HG03045 (cell line): ENCODE measurements around the gene KDM1A.

Experiments
- ATAC-seq: cut with Tn5 transposase; IDR thresholded peaks from one replicate; pipeline ENCODE4 v1.9.1; 2021; ENCODE audit warnings: mild to moderate bottlenecking, moderate library complexity; ENCODE audit not compliant: unreplicated experiment

Gene KDM1A

DNA sequence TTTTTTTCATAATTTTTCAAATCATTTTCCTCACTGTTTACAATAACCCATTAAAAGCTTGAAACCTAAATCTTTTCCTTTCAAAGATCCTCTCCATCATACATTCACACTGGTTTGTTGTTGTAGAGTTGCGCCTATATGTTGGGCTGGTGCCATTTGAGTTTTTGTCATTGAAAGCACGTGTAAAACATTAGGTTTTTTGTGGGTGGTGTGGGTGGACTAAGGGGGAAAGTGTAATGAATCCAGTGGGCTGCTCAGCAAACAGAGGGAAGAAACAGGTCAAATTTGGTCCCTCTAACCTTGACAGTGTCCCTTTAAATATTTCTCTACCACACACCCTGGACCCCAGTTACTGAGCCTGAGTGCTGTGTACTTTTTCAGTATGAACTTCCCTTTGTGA is 46.8 kb downstream of the KDM1A start:
- no peak for ATAC-seq

DNA sequence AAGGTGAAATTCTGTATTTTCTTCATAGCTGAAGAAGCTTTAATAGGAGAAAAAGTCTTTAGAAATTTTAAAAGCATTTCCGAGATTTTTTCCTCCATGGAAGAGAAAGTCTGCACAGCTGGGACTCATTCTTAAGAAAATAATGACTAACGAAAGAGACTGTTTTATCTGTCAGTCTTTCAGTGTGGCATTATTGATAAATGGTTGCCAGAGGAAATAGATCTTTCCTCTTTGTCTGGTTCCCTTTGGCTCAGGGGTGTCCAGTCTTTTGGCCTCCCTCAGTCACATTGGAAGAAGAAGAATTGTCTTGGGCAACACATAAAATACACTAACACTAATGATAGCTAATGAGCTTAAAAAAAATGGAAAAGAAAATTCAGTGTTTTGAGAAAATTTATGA is 49.9 kb downstream of the KDM1A start:
- ATAC-seq: no peak

DNA sequence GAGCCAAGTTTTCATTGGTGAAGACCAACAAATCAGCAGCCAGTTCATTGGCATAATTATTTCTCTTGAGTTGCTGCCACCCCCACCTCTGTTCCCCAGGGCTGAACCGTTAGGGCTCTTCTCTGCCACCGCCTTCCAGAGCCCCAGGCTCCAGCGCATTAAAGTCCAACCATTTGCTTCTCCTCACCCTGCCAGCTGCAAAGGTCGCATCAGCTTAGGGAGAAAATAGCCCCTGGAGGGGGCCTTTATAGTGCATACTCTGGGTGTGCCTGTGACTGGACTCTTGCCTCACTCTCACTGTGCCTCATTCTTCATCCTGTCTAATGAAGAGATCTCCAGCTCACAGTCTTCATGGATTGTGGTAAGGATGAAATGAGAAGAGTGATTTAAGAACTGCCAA is 50.4 kb downstream of the KDM1A start:
- no peak for ATAC-seq

DNA sequence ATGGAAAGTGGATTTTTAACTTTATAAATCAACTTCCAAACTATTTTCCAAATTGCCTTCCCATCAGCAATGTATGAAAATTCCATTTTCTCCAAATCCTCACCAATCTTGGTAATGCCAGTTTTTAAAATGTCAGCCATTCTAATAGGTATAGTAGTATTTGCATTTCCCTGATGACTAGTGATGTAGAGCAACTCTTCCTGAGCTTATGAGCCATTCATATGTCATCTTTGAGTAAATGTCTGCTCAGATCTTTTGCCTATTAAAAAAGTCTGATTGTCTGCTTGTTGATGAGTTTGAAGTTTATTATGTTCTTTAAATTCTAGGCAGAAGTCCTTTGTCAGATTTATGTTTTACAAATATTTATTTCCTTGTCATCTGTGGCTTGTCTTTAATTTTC is 54.7 kb downstream of the KDM1A start:
- ATAC-seq: no peak

DNA sequence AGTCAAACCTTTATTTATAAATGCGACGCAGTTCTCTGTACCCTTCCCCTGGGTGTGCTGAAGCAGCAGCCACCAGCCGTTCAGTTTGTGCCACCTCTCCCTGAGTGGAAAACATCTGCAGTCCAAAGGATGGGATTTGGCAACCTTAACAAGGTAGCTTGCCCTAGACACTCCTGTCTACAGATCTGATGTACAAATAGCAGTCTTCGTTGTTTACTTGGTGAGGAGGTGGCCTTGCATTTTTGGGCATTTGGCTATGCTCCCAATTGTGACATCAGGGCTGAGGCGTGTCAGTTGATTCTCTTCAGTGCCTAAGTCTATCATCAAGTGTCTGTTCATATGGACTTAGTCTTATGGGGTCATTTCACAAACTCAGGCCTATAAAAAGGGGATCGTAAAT is 59.8 kb downstream of the KDM1A start:
- no peak for ATAC-seq

DNA sequence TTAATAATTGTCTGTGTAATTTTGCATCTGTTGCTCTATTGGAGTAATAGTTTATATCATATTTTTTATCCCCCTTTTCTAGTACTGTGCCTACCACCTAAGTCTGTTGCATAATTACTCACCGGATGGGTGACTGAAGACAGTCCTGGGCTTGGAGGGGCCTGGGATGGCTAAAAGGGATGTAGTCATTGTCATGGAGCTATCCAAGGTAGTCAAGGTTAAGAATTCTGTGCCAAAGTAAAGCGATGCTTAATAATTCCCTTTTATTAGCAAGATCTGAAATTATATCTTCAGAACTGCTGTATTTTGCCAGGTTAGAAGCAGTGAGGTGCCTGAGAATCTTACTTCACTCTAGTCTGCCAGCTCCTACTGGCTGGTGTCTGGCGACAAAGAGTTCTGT is 61.6 kb downstream of the KDM1A start:
- no peak for ATAC-seq

DNA sequence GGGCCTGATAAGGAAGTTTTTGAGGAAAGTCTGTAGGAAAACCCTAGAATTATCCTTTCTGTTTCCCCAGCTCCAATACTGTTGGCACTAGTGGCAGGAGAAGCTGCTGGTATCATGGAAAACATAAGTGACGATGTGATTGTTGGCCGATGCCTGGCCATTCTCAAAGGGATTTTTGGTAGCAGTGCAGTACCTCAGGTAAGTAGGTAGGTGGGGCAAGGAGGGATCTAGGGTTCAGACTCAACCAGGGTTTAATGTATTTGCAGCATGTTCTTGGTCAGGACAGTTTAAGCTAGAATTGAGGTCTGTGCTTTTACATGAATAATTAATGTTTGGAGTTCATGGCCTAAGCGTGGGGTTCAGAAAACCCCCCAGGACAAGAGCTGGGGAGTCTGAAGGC is 62.1 kb downstream of the KDM1A start:
- no peak for ATAC-seq

DNA sequence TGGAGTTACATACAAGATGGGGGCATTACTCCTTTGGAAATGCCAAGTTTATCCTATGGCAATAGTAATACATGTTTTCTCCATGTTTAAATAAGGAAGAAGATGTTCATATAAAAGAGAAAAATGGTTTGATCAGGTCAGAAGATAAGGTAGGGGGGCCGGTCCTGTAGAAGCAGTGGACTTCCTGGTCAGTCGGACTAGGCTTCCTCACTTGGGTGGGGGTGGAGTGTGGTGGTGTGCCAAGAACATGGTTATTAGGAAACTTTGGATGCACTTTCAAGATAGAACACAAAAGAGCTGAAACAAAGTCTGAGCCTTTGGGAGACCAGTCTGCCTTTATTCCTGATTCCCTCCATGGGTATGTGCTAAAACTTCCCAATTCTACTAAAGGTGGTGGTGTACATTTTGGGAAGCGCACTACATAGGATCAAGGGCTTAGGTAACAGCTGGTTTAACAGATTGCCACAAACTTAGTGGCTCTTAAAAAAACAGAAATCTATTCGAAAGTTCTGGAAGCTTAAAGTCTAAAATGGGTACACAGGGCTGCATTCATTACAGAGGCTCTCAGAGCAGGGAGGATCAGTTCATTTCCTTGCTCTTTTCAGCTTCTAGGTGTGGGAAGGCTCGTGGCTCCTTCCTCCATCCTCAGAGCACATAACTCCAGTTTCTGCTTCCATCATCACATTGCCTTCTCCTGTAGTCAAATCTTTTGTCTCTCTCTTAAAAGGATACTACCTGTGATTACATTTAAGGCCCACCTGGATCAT is 64.6 kb downstream of the KDM1A start:
- no peak for ATAC-seq

DNA sequence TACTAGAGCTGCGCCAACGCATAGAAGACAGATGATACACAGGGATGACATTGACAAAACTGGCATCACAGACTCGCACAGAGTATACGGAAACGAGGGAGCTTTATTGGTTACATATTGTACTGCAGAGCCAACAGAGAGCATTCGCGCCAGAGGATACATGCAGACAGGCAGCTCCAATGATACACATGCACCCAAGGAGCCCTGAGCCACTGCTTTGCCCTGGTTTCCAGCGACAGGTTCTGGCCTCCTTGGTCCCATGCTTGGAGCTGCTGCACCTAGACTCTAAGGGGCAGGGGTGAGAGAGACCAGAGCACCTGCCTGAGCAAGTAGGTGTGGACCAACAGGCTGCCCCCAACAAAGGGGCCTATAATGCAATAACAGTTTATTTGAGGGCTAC is 65.6 kb downstream of the KDM1A start:
- no peak for ATAC-seq

DNA sequence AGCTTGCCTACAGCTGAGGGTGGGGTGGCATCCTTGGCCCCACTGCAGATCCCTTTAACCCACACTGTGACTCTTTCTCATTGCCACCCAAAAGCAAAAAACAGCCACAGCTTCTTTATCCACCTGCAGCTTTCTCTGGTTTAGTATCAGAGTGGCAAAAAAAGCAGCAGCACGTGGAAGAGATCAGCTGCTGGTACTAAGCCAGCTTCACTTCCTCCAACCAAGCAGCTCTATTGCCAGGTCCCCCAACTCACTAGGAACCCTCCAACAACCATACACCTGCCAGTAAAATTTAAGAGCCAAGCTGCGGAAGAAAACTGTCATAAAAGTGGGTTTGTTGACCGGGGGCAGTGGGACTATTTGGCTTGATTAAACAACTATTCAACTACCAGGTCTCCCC is 66.4 kb downstream of the KDM1A start:
- ATAC-seq: no peak

DNA sequence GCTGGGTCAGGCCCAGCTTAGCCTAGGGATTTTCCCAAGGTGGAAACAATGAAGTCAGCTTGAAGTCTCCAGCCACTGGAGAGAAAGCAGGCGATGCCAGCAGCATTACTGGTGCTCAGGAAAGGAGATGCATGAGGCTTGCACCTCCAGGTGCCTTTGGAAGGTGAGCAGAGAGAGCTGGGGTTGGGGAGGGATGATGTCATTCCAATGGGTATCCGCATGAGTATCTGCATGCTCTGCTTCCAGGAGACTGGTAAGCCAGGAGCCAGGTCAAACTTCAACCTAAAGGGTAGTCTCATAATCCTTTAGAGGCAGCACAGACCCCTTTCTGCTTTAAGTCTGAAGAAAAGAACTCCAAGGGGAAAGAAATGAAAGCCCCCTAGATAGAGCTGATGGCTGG is 68.8 kb downstream of the KDM1A start:
- ATAC-seq: no peak

DNA sequence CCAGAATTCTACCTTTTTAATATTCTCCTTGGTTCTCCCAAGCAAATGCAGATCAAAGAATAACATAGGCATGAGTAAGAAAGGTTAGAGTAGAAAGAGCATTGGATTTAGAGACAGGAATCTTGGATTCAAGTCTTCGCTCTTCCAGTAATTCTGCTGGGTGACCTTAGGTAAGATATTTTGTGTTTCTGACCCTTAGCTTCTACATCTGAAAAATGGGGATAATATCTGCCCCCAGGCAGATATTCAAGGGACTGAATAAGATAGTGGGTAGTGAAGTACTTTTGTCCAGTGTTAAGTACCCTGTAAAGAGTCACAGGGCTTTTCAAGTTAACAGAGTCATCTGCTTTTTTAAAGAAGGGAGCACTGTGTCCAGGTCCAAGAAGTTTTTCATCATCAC is 70.8 kb downstream of the KDM1A start:
- no peak for ATAC-seq

DNA sequence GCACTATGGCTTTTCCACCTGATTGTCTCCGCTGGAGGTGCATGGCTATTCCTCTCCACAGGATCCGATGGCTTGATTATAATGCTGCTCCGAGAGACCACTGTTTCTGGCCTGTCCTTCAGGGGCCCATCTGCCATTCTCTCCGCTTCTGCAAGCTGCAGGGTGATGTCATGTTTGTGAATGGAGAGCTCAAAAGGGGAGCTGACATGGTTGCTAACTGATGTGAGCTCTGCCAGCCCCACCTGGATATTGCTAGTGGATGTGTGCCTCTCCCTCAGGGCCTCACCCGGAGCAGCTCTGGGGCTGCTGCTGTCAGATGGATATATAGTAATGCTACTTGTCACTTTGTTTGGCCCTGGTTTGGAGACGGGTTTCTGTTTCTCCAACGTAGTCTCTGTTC is 72.3 kb downstream of the KDM1A start:
- ATAC-seq: no peak

DNA sequence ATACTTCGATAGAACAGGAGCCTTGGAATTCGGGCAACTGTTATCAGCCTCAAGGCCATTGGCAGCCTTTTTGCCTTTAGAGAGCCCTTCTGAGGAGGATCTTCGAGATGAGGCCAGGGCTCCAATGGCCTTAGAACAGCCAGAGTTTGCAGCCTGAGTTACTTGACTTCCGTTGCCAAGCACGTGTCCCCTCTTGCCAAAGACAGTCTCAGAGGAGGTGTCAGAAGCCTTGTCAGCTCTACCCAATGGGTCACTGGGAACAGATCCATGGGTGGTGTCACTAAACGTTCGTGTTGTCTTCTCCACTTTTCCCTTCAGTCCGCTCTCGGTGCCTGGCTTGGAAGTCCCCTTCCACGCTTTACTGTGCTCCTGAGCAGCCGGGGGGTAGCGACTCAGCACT is 73.2 kb downstream of the KDM1A start:
- ATAC-seq: no peak

DNA sequence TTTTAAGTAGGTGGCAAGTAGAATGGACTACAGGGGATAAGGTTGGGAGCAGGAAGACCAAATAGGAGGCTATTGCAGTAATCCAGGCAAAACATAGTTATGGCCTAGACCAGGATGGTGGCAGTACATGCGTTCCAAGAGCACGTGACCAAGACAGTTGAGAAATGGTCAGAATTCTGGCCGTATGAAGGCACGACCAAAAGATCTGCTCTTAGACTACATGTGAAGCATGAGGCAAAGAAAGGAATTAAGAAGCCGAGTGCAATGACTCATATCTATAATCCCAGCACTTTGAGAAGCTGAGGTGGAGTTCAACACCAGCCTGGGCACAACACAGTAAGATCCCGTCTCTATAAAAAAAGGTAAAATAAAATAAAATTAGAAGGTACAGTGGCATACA is 78.0 kb downstream of the KDM1A start:
- ATAC-seq: no peak

DNA sequence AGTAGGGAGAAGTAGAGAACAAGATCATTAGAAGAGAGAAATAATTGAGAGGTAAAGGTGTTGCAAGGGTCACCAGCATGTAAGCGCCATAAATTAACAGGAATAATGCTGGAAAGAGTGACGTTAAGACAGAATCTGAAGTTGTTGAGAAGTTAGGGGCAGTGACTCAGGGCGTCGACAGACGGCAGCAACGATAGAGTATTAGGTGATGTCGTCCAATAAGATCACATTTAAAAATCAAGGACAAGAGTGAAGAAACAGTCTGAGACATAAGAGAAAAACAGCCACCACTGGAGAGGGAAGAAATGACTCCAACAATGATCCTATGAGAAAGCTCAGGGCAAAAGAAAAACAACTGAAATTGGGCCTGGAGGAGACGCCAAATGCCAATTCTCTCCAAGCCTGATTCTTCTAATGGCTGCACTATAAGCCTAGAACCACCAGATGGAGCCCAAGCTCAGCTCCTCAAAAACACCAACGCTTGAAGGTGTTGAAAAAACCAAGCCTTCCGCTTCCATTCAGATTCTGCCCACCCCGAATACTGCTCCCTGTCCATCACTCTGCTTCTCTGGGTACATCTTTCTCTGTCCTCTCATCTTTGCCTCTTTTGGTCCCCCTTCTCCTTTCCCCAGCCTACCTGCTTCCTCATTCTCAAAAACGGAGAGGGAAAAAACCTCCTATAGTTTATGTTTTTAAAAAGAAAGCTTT is 79.3 kb downstream of the KDM1A start:
- ATAC-seq: no peak

DNA sequence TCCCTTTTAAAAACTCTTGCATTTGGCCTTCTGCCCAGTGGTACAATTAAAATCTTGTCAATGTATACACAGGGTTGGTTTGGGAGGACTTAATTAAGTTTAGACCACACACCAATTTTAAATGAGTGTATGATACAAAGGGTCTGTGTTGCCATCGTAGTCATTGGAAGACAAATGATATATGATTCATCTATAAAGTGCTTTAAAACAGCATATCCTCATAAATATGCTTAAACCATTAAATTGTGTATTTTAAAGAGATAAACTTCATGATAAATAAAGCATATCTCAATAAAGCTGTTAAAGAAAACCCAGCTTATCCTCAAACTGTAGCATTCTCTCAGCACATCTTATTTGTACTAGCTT is 79.9 kb downstream of the KDM1A start:
- ATAC-seq: no peak

DNA sequence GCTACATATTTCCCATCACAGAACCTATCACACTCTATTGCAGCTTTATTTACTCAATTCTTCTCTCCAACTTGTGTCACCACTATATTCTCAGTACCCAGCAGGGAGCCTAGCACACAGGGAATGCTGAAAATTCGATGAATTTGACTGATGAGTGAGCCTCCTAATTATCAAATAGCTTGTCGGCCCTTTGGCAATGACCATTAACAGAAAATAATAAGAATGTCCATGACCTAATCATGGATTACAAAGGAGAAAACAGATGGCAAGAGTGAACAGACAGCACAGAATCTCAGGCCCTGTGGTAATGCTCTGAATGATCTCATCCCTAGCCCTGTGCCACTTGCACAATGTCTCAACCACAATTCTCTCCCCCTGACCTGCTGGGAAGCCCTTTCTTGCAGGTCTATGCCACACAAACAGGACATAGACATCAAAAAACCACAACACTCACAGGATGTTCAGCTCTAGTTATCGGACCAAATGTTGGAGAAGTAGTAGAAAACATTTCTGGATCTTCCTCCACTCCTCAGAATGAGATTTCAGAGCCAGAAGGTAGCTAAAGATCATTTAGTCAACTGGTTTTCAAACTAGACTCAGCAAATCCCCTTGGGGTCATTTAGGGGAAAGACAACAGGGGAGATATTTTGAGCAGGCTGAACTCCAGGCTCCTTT is 80.9 kb downstream of the KDM1A start:
- ATAC-seq: no peak

DNA sequence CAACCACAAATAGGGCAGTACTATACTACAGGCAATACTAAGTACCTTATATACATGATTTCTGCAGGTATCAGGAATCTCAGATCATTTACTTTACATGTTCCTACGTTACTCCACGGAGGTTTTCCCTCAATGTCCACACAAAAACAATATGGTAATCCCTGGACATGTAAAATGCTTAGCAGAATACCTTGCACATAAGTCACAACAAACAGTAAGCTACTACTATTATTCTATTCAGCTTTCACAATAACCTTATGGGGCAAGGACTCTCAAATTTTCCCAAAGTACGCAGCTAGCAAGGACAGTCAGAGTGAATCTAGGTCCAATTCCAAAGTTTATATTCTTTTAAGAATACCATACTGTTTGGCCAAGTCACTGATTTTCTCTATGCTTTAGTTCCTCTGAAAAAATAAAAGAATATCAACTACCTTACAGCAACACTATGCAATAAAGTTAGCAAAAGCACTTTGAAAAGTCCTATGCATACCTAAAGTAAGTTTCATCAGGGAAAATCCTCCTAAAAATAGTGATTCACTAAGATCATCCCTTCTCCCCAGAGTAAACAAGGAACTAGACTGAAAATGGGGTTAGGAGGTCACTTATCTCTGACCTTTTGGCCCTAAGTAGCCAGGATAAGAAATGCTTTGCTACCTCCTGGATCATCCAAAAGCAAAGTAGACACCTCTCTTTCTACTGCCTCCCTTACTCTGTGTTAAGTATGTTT is 82.0 kb downstream of the KDM1A start:
- ATAC-seq: no peak

DNA sequence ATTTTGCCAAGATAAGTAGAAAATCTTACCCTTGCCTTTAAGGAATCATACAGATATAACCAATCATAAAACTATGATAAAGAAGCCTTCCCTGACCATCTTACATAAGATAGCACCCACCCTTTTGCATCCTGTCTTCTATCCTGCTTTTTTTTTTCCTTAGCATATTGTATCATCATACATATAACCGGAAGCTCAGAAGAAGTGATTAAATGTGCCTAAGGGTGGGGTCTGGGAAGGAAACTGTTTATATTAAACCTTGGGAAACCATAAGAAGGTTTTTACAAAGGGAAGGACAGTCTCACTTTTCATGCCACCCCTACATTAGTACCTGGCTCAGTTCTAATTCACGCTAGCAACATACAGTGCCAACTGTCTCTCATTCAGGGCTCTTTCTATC is 82.6 kb downstream of the KDM1A start:
- ATAC-seq: no peak

DNA sequence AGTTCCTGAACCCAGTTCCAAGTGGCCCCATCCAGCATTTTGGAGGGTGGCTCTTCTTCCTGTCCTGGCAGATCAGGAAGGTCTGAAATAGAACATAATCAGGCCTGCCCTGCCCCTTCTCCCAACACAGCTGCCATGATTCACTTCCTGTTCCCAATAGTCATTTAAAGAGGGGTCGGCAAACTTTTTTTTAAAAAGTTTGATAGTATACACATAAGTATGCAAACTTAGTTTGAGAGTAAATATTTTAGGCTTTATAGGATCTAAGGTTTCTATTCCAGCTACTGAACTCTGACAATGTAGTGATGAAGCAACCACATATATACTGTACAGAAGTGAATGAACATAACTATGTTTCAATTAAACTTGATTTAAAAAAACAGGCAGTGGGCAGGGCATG is 83.0 kb downstream of the KDM1A start:
- no peak for ATAC-seq
